Measurements from ENCODE around the gene GALNS.

DNA sequence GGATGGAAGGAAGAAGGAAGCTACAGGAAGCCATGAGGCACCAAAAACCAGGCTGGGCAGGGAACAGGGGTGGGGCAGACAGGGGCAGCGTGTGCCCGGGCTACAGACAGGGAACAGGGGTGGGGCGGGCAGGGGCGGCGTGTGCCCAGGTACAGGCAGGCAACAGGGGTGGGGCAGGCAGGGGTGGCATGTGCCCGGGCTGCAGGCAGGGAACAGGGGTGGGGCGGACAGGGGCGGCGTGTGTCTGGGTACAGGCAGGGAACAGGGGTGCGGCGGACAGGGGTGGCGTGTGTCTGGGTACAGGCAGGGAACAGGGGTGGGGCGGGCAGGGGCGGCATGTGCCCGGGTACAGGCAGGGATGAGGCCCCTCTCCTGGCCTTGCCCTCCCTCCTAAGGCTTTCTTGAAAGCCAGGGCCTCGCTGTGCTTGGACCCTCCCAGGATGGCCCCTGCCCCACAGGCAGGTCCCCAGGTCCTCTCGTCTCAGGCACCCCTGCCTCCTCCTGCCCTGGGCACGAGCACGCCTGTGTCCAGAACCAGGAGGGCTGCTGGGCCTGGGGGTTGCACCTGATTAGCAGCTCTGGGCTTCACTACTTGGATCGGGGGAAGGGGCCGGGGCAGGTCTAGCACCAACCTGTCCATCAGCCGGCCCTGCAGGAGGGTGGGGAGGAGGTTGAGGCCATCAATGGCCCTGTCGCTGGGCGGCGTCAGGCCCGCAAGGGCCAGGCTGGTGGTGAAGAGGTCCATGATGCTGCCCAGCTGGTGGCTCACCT is 30.5 kb downstream of the GALNS start:
- no peak for TF ChIP-seq POLR2A (IDR thresholded peaks at IDR 0.05)
- TF ChIP-seq, protein P1, sequence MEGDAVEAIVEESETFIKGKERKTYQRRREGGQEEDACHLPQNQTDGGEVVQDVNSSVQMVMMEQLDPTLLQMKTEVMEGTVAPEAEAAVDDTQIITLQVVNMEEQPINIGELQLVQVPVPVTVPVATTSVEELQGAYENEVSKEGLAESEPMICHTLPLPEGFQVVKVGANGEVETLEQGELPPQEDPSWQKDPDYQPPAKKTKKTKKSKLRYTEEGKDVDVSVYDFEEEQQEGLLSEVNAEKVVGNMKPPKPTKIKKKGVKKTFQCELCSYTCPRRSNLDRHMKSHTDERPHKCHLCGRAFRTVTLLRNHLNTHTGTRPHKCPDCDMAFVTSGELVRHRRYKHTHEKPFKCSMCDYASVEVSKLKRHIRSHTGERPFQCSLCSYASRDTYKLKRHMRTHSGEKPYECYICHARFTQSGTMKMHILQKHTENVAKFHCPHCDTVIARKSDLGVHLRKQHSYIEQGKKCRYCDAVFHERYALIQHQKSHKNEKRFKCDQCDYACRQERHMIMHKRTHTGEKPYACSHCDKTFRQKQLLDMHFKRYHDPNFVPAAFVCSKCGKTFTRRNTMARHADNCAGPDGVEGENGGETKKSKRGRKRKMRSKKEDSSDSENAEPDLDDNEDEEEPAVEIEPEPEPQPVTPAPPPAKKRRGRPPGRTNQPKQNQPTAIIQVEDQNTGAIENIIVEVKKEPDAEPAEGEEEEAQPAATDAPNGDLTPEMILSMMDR (IDR thresholded peaks at IDR 0.05): no peak
